GM19351 (cell line): ENCODE data around the gene NPAS2.

Source experiments
- ATAC-seq: cut with Tn5 transposase; IDR thresholded peaks from one replicate; pipeline ENCODE4 v1.9.1; 2021; ENCODE audit warnings: mild to moderate bottlenecking, moderate library complexity; ENCODE audit not compliant: unreplicated experiment

The NPAS2 gene

GRCh38 chr2:100960688-100961087 lies 140.7 kb downstream of the NPAS2 start:
- ATAC-seq: no peak

GRCh38 chr2:100962366-100963025 lies 142.6 kb downstream of the NPAS2 start:
- ATAC-seq: no peak

DNA sequence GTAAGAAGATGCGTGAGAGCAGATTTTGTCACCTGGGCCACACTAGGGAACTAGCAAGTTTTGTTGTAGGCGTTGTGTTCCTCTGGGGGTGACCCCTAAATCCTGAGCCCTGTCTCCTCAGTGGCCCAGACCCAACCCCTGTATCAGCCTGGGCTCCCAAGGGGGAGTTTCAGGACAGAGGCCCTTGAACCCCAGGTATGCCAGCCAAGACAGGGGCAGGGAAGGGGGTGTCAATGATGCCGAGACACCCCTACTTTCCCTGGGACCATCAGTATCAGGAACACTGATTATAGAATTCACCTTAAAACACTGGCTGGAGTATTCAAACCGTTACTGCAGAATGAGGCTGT lies 143.1 kb downstream of the NPAS2 start:
- ATAC-seq: no peak

GRCh38 chr2:100964222-100964621 lies 144.3 kb downstream of the NPAS2 start:
- ATAC-seq: no peak

GRCh38 chr2:100964681-100965169 lies 144.8 kb downstream of the NPAS2 start:
- ATAC-seq: no peak

DNA sequence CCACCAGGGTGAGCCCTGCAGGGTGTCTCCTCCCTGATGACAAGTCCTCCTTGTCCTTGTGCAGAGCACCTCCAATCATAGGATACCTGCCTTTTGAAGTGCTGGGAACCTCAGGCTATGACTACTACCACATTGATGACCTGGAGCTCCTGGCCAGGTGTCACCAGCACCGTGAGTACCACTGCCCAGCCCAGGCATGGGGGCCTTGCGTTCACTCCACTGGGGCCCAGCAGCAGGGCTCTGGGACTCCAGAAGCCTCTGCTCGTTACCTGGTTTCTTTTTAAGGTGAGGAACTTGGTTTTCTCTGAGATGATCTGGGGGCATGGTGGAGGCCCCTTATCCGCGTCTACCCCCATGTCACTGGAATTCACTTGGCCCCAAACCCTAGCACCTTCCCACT lies 145.7 kb downstream of the NPAS2 start:
- ATAC-seq: no peak

DNA sequence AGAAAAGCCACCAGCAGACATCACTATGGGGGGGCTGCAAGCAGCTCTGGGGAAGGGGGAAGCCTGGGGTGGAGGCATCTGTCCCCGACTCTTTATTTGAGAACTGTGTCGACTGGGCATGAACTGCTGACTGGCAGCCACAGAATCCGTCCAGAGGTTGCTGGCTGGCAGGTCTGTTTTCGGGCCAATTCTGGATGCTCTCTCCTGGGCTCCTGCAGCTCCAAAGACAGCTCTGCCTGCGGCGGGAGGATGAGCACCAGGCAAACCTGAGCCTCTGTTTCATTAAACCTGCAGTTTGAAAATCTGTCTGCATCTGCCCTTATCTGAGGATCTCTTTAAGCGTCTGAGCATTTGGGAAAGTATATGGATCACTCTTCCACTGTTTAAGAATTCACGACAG lies 147.8 kb downstream of the NPAS2 start:
- no peak for ATAC-seq

GRCh38 chr2:100968146-100969145 lies 148.5 kb downstream of the NPAS2 start:
- no peak for ATAC-seq

- ATAC-seq: no peak
Measured at GRCh38 chr2:100969998-100970397, 150.1 kb downstream of the NPAS2 start.

DNA sequence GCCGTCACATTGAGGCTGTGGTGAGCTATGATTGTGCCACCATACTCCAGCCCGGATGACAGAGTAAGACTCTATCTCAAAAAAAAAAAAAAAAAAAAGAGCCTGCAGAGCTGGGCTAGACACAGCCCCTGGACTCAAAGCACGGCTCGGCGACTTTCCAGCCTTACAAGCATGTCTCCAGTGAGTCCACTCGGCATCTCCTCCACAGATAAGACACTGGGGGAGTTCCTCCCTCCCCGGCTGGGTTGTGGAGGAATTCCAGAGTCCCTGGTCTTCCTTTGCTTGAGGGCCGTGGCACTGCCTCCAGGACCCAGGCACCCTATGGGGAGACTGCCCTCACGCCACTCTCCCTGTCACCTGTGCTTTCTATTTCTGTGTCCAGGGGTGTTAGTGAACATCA lies 151.3 kb downstream of the NPAS2 start:
- ATAC-seq: no peak

DNA sequence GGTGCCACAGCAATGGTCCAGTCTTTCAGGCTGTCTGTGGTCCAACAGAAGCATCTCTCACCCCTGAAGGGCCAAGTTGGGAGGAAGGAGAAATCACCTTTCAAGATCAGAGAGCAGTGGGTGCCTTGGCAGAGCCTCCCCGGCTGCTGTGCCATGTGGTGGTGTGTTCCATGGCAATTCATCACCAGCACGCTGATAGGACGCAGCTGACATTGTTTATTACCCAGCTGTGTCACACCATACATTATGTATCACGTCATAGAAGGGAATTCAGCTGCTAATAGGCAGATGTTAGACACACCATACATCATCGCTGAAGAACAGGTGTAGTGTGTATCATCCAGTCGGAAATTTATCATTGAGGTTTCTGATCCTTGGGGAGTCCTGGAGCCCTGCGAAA lies 152.5 kb downstream of the NPAS2 start:
- ATAC-seq: no peak

GRCh38 chr2:100974712-100975520 lies 155.0 kb downstream of the NPAS2 start:
- ATAC-seq: no peak

DNA sequence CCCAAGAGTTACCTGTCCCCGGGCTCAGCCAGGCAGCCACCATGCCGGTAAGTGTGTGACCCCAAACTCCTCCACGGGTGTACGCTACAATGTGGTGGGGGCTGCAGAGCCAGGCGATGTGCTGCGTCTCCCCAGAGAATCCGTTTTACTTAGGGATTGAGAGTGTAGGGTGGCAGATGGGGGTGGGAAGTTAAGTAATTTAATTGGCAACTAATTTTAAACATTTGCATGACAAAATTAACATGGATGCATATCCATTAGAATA lies 155.5 kb downstream of the NPAS2 start:
- ATAC-seq: no peak

GRCh38 chr2:100976061-100976460 lies 156.1 kb downstream of the NPAS2 start:
- ATAC-seq: no peak

DNA sequence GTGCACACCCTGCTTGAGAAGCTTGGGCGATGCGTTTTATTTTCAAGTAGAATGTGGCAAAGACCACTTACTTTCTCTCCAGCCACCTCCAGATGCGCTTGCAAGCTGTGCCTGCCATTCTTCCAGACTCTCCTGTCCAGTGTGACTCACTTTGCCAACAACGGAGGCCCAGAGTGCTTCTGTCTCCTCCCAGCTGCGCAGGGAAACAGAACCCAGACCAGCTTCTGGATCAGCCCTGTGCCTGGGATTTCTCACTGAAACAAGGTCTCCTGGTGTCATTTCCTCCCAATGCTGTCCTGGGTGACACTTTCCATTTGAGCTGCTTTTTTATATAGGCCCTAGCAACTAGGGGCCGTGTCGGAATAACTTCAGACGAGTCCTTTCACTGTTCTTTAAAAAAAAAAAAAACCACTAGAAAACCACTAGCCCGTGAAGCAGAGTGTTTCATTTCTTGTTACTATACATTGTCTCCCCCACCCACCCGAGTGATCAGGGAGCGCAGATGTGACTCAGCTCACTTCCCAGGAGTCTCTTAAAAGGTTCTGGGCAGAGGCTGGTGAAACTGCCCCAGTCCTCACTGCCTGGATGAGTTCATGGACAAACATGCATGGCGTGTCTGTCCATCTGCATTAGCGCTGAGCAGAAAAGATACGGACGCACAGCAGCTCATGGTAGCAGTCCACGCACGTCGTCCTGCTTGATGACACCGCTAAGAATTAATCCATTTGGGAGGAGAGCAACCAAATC lies 156.9 kb downstream of the NPAS2 start:
- ATAC-seq: peak; percentile 80

DNA sequence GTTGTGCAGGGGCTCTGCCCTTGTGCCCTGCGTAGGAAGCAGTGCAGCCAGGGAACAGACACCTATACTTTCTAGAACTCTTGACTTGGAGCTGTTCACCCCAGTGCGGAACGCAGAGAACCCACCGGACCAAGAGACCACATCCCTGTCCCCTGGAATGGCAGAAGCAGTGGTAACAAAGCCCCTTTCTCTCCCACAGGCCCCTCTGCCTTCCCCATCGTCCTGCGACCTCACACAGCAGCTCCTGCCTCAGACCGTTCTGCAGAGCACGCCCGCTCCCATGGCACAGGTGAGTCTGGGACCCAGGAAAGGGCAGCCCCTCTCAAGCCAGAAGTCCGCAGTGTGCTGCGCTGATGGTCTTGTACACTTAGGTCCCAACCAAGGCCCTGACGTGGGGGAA lies 157.6 kb downstream of the NPAS2 start:
- ATAC-seq: no peak

DNA sequence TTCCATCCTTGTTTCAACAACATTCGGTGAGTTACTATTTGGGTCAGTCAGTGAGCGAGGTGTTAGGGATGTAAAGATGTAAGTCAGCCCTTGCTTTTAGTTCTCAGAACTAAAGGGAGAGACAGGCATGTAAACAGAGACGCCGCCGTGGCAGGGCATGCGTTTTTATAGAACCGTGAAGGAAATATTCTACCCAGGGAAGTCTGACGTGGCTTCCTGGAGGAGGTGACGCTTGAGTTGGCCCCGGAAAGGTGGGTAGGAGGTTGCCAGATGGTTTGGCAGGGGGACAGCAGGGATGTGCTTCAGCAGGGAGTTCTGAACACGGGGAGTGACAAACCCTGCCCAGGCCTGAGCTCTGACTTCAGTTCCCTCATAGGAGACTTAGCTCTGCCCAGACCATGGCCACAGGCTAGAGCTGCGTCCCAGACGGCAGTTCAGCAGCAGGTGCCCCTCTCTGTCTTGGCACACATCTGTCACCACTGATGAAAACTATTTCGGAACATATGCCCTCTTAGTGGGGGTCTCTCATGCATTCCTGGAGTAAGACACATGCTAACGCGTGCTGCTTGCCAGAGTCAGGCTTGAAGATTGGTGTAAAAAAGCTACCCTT lies 158.7 kb downstream of the NPAS2 start:
- ATAC-seq: no peak

- no peak for ATAC-seq
Measured at GRCh38 chr2:100980046-100980445, 160.1 kb downstream of the NPAS2 start.

DNA sequence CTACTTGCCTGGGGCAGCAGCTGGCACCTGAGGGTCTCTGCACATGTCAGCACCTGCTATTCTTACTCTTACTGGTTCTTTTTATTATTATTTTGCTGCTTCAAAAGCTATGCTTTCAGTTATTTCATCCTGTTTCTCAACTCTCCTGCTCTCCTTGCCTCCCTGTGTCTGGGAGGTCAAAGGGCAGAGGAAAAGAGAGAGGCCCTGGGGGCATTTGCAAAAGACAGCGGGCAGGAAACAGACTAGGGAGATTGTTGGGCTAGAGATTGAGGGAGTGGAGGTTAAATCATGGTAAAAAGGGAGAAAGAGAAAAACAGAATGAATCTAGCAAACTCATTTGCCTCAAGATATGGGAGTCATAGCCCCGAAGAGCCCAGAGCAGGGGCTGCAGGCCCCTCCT lies 161.1 kb downstream of the NPAS2 start:
- ATAC-seq: no peak

GRCh38 chr2:100982431-100982861 lies 162.5 kb downstream of the NPAS2 start:
- no peak for ATAC-seq
